C1 segment of cervical spinal cord (tissue), 14 donors: Measurements from ENCODE around the gene MRPS27.

Experiments
- DNase-seq, 14 donors: peaks; one replicate each; lab custom pipeline; 2025; lab: John Stamatoyannopoulos, UW

The MRPS27 gene

DNA sequence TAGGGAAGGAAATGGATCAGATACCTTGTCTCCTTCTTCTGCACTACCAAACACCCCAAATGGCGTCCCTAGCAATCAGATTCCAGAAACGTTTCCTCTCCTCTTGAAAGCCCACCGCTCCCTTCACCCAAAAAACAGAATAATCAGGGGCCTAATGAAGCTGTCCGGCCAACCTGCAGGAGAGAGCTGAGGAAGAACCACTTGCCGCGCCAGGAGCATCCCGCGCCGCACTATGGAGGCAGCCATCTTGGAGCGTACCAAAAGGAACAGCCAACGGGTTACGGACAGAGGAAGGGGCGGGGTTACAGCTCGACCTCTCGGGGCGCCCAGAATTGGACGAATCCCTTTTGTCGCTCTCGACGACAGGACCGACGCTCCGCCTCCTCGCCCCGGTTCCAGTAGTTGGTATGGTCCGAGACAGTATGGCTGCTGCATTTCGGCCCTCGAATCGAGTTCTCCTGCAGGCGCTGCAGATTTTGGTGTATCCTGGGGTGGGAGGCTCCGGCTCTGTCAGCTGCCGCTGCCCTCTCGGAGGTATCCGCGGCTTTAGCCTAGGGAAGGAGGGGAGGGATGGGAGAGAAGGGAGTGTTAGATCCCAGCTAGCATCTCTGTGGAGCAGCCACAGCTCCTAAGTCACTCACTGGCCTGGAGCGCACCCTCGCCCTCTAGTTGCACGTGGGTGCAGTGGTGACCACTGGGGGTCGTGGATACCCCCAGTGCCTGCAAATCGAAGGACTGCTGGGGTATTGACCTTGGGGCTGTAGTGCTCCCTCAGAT, at the start of gene MRPS27, which contains the start of gene PTCD2:
Gene MRPS27 (minus strand): TSS at position 265 of the 777 bp plus-strand sequence. CDS start 19 bp downstream, at position 246.
Gene PTCD2 (plus strand): TSS at position 398 of the 777 bp plus-strand sequence. CDS start 10 bp downstream, at position 408.
- peak; percentile 26 to 95 (median 90) for DNase-seq

DNA sequence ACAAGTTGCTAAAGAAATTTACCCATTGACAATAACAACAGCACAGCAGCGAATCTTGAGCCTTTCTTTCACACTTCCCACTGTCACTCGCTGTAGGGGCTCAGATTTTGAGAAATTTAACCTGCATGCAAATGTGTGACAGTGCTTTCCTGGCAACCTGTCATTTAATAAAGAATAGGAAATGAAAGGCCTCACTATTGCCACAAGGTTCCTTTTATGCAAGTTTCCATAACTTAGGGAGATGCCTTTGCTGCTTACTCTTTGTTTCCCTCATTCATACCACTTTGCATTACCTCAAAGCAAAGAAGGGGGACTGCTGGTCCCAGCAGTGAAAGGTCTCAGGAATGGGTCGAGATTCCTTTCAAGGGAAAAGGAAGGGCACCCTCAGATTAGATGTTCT, 49.7 kb upstream of the MRPS27 start:
- no peak for DNase-seq

DNA sequence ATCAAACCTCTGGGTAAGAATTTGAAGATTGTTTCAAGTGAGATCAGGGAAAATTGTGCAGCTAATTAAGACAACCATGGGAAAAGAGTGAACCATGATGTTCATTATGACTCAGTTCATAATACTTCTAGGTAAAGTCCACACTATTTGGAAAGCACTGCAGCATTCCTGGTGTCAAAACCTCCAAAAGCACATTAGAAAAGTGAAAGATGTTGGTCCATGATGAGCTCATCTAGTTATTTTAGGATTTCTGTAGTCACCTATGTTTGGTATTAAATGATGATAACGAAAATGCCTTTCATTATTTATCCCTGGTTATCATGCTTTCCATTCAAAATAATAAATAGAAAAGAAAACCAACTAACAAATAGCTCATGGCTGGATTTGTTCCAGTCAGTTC, 49.3 kb upstream of the MRPS27 start:
- DNase-seq: no peak

DNA sequence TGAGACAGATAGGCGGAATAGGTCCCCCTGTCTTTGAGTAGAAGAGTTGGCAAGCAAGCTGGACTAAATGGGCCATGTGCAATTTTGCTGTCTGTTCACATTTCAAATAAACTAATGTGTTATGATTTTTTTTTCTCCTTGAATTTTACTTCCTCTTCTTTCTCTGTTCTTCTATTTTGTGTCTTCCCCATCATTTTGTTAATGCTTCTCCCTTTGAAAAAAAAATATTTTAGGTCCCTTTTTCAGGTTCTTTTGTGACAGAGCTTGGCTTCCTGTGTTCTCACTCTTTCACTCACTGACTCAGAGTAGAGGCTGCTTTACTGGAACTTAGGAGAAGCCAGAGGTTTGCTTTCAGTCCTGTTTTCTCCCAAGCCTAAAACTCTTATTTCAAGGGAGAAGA, 48.2 kb upstream of the MRPS27 start:
- no peak for DNase-seq

- DNase-seq: peak in 7 of 14 donors; percentile 4 to 35 (median 9)
Measured at GRCh38 chr5:72366324-72366976, 46.4 kb upstream of the MRPS27 start.

- DNase-seq: no peak
Measured at GRCh38 chr5:72364951-72365350, 44.9 kb upstream of the MRPS27 start.

DNA sequence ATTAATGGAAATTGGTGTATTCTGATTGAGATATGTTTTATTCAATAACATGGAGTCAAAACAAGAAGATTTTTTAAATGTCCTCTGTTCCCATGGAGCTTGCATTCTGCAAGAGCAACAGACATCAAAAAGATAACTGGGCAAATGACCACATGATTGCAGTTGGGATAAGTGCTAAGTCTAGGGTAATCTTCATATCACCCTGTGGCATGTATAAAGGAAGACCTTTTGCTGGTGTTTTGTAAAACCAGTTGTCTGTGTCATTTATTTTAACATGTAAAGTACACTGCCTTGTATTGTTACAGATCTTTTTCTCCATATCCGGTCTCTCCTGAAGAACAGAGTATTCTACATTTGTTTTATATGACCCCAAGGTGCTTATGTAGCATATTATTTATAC, 44.1 kb upstream of the MRPS27 start:
- no peak for DNase-seq

GRCh38 chr5:72363166-72363802, 43.2 kb upstream of the MRPS27 start:
- DNase-seq: no peak

- no peak for DNase-seq
Measured at GRCh38 chr5:72359886-72360285, 39.8 kb upstream of the MRPS27 start.

DNA sequence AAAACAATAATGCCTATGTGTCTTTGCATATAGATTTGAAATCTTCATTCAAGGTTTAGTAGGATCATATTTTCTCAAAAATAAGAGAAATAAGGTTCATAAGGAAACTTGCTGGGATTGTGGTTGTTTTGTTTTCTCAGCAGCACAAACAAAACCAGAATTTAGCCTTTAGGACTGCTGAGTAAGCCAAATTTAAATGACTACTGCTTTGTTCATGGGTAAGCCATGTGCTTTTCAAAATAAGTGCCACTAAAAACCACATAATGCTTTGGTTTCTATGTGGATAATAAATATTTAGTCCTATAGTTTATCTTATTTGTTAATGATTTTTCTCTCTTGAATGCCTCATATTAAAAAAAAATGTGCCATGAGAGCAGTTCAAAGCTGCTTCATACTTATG, 38.9 kb upstream of the MRPS27 start:
- no peak for DNase-seq

DNA sequence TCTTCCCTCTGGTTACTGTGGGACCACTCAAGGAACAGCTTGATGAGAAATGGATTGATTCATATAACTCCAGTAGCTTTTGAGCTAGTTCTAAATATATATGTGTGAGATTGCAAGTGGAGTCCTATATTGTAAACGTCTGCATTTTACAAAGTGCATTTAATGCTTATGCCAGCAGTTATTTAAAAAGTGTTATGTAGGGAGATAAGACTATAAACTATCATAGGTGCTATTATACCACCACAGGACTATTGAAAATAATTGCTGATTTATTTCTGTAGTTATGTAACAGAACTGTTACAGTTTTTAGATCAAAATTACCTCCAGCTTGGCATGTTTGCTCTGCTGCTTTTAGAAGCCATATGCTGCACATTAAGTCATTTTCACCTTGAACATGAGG, 36.3 kb upstream of the MRPS27 start:
- DNase-seq: no peak

DNA sequence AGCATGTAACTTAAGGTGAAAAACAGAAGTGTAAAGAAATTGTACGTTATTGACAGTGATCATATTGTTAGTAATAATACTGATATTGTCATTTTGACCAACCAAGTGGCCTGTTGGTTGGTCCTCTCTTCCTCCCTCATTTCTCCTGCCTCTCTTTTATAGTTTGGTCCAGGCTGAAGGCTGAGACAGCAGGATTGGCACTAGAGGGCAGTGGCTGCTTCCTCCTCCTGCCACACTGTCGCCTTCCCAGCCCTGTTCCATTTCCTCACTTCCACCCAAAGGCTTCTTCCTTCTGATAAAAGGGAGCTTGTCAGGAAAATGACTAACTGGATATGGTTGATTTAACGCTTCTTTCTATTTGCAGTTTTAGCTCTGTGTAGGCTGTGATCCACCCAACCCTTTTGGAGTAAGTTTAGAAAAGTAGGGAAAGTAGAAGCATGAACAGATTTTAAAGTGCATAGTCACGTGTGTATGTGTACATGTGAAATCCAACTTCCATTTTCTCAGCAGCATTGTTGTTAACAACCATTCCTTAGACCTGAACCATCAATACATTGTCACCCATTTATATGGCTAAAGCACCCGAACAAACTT, 35.8 kb upstream of the MRPS27 start:
- DNase-seq: peak in 7 of 14 donors; percentile 1 to 39 (median 8)

- no peak for DNase-seq
Measured at GRCh38 chr5:72353046-72353445, 33.0 kb upstream of the MRPS27 start.

DNA sequence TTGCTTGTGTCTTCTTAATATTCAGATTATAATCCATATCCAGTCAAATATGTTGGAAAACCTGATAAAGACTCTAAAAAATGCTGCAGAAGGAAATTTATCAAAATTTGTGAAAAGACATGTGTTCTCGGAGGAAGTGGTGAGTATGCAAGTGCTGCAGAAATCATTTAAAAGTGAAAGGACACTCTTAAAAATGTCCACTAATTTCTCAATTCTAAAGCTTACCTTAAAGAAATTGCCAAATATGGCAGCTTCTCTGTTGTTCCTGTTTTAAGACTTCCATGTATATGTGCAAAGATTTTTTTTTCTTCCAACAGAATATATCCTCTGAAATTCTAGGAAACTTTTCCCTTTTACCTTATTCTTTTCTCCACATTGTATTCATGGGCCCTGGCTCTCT, 32.6 kb upstream of the MRPS27 start:
- DNase-seq: no peak

GRCh38 chr5:72351376-72351775, 31.3 kb upstream of the MRPS27 start:
- no peak for DNase-seq

- DNase-seq: no peak
Measured at GRCh38 chr5:72347801-72348308, 27.8 kb upstream of the MRPS27 start.

DNA sequence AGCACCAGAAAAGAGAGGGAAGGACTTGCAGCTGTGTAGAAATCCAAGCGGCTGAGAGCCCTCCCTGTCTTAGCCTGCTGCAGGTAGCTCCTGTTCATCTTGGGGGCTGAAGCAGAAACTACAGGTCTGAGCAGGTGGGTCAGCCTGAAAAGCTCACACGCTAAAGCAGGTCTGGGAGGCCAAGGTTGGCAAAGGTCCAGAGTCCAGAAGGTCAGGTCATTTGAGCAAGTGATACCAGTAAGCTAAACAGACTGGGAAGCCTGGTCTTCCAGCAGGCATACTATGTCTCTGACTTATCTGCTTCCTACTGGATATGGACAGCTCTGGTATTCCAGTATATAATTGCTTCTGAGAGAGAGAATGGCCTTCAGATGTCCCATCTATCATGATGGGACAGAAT, 26.4 kb upstream of the MRPS27 start:
- no peak for DNase-seq

DNA sequence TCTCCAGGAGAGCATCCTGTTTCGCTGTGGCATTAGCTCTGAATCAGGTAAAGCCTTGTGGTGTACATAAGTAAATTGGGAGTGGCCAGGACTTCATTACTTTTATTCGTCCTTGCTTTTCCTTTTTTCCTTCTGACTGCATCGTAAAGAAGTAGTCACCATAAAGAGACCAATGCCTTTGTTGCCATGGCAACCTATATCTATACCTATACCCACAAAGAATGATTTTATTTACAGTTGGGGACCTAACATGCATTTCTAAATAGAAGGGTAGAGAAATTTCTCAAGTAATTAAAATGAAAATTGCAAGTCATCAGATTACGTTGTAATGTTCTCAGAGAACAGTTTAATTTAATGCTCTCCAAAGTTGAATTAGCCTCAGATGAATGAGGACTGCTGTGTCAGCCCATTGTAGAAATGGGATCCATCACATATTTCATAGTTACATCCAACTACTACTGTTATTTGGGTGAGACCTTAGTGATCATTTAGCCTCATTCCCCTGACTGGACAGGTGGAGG, 18.7 kb upstream of the MRPS27 start:
- DNase-seq: no peak

- DNase-seq: no peak
Measured at GRCh38 chr5:72337159-72337558, 17.1 kb upstream of the MRPS27 start.

DNA sequence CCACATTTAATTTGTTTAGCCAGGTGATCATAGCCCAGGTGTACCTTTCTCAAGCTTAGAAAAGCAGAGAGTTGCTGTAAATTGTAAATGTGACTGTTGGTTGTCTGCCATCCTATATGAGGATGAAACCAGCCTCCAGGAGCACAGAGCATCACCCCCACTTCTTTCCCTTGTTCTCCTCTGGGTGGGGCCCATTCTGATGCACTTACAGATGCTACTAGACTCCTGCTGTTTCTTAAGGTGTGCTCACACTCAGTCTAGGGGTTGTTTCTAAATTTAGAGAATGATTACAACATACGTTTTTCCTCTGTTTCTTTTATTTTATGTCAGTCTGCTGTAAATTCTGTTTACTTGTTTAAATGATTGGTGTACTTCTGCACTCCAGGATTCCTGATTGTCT, 10.7 kb upstream of the MRPS27 start:
- DNase-seq: no peak

GRCh38 chr5:72328172-72328571, 8.1 kb upstream of the MRPS27 start:
- DNase-seq: peak in 12 of 14 donors; percentile 3 to 91 (median 61)

GRCh38 chr5:72326306-72326649, 6.2 kb upstream of the MRPS27 start:
- DNase-seq: peak in 1 of 14 donors; percentile 11
